DMS53 treated with DMSO at 0.1 percent for 48 hours (cell line): ENCODE measurements around the gene MYH9.
A peak's percentile ranks its signal among the peaks of the same experiment; 100 is the strongest.
"Not testable (repeated sequence)": the region's sequence is repeated elsewhere in the genome, so short reads cannot be mapped to it uniquely, and the experiment has no call there.

ENCODE experiments used
- DNase-seq: peaks from one replicate; lab custom pipeline; 2025; ENCODE audit not compliant: unreplicated experiment; lab: John Stamatoyannopoulos, UW

Gene MYH9

GRCh38 chr22:36253523-36254490 lies 134.0 kb downstream of the MYH9 start:
- DNase-seq = no peak

- no peak for DNase-seq
These were observed 134.8 kb downstream of the MYH9 start, which contains the start of gene APOL1 for GRCh38 chr22:36252754-36253522. Gene APOL1, plus strand, starts transcription at chr22:36253133. Its CDS starts 1,823 bp downstream, at chr22:36254956.

GRCh38 chr22:36251979-36252608 lies 135.7 kb downstream of the MYH9 start:
- DNase-seq = not testable (repeated sequence)

- not testable (repeated sequence) for DNase-seq
These were observed 137.3 kb downstream of the MYH9 start for GRCh38 chr22:36250292-36250960.

- DNase-seq = no peak
These were observed 138.6 kb downstream of the MYH9 start for GRCh38 chr22:36249160-36249559.

GRCh38 chr22:36247955-36248354 lies 139.8 kb downstream of the MYH9 start:
- no peak for DNase-seq

- no peak for DNase-seq
These were observed 141.0 kb downstream of the MYH9 start for GRCh38 chr22:36246718-36247117.

- DNase-seq = no peak
These were observed 141.9 kb downstream of the MYH9 start for GRCh38 chr22:36245805-36246356.

- DNase-seq = no peak
These were observed 143.0 kb downstream of the MYH9 start for GRCh38 chr22:36244522-36245391.

GRCh38 chr22:36243986-36244385 lies 143.8 kb downstream of the MYH9 start:
- no peak for DNase-seq

- peak; percentile 42 for DNase-seq
These were observed 148.2 kb downstream of the MYH9 start, which contains the start of gene APOL2 for GRCh38 chr22:36239401-36240171. Gene APOL2, minus strand, starts transcription at chr22:36239527. Its CDS starts 6,365 bp downstream, at chr22:36233162.

GRCh38 chr22:36239150-36239400 lies 148.7 kb downstream of the MYH9 start:
- no peak for DNase-seq

GRCh38 chr22:36238373-36239149 lies 149.2 kb downstream of the MYH9 start:
- DNase-seq = no peak

GRCh38 chr22:36237462-36238372 lies 150.1 kb downstream of the MYH9 start:
- DNase-seq = no peak

- DNase-seq = no peak
These were observed 151.1 kb downstream of the MYH9 start for GRCh38 chr22:36236388-36237319.

GRCh38 chr22:36235585-36235984 lies 152.2 kb downstream of the MYH9 start:
- DNase-seq = no peak
